LNCAP (cell line): Measurements from ENCODE around the gene ZBTB2.

Experiments
- CTCF ChIP-seq: fragments of 450-650 bp; IDR thresholded peaks from 2 replicates; pipeline ENCODE4 v1.5.1; 2017; ENCODE audit warnings: mild to moderate bottlenecking

The ZBTB2 gene

GRCh38 chr6:151359486-151359885, 31.9 kb downstream of the ZBTB2 start:
- no peak for TF ChIP-seq CTCF

GRCh38 chr6:151358475-151358874, 32.9 kb downstream of the ZBTB2 start:
- TF ChIP-seq CTCF = no peak

GRCh38 chr6:151357758-151358436, 33.5 kb downstream of the ZBTB2 start:
- no peak for TF ChIP-seq CTCF

GRCh38 chr6:151353795-151354194, 37.6 kb downstream of the ZBTB2 start:
- no peak for TF ChIP-seq CTCF

GRCh38 chr6:151352410-151353396, 38.7 kb downstream of the ZBTB2 start:
- TF ChIP-seq CTCF = no peak

GRCh38 chr6:151351731-151352130, 39.6 kb downstream of the ZBTB2 start:
- no peak for TF ChIP-seq CTCF

GRCh38 chr6:151351146-151351700, 40.1 kb downstream of the ZBTB2 start:
- TF ChIP-seq CTCF = no peak
